CD4-positive, alpha-beta T cell treated with Interleukin-6 at 100 ng/mL for 8 hours (primary cell): Measurements from ENCODE around the gene KIAA0825.
"Not testable (repeated sequence)": the region's sequence is repeated elsewhere in the genome, so short reads cannot be mapped to it uniquely, and the experiment has no call there.

Experiments
- DNase-seq: peaks from one replicate; pipeline ENCODE4 v3.0.0-alpha.2; 2020; ENCODE audit warnings: mixed read lengths, low spot score

KIAA0825 gene

DNA sequence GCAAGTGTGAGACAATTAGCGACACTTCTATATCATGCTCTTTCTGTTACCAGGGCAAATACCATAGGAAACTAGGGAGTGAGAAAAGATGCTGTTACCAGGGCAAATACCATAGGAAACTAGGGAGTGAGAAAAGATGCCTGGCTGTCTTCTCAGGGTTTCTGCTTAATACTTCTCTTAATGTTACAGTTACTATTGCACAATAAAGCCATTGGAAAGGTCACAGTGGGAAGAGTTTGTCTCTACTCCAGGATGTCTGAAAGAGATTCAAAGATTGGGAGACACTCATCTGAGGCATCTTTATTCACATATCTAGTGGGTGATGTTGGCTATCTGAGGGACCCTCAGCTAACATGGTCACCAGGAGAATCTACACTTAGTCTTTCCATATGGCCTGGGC, 445.3 kb downstream of the KIAA0825 start:
- DNase-seq = no peak

DNA sequence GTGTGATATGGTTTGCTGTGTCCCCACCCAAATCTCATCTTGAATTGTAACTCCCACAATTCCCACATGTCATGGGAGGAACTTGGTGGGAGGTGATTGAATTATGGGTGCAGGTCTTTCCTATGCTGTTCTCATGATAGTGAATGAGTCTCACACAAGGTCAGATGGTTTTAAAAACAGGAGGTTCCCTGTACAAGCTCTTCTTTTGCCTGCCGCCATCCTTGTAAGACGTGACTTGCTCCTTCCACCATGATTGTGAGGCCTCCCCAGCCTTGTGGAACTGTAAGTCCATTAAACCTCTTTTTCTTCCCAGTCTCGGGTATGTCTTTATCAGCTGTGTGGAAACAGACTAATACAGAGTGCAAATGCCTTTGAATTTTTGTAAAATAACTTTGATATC, 447.3 kb downstream of the KIAA0825 start:
- not testable (repeated sequence) for DNase-seq

DNA sequence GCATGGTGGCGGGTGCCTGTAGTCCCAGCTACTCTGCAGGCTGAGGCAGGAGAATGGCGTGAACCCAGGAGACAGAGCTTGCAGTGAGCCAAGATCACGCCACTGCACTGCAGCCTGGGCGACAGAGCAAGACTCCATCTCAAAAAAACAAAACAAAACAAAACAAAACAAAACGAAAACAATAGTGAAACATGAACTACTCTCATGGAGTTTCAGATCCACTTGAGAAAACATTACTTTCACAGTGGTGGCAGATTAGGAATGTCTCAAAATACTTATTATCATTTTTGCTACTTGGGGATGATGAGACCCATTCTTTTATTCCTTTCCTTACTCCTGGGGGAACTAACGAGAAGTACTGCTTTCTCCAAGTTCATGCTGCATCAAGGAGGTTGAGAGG, 448.2 kb downstream of the KIAA0825 start:
- not testable (repeated sequence) for DNase-seq

DNA sequence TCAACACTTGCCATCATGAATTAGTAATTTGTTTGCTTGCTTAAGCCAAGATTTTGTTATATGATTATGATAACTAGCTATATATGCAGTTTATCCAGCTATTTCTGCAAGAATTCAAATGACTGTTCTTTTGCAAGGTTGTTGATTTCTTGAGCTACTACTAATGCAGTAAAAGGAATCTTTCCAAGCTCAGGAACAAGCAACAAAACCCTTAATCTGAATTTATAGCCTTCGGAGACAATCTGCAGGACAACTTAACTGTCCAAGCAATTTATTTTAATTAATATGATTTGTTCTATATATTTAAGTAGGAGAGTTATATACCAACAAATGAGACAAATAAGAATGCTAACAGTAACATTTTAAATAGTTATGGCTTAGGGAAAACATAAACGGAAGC, 450.3 kb downstream of the KIAA0825 start:
- no peak for DNase-seq

DNA sequence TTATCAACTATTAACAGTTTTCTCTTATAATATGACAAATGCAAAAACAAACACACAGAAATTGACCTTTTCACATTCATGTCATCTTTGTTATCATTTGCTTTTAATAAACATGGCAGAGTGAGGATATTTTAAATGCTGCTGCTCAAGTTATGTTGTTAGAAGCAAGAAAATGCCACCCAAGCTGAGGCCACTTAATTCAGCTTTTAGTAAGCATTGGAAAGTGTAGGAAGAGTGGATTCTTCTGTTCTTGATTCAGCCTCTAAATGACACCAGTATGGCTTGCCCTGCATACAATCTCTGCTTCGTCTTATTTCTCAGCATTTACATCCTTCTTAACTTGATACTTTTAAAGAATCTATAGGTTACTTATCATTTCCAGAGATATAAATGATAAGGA, 456.6 kb downstream of the KIAA0825 start:
- no peak for DNase-seq

DNA sequence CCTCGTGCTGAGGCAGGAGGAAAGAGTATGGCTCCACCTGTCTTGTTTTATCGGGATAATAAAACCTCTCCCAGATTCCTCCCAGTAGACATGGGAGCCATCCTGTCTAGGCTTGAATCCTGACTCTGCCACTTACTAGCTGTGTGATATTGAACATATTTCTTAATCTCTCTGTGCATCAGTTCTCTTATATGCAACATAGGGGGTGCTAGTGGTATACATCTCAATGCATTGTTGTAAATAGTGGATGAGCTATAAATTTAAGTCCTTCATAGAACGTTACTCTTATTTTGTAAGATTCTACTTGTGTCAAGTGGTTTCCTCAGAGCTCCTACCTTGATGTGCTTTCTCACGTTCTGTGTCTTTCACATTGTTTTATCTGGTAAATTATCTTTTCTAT, 459.3 kb downstream of the KIAA0825 start:
- no peak for DNase-seq

DNA sequence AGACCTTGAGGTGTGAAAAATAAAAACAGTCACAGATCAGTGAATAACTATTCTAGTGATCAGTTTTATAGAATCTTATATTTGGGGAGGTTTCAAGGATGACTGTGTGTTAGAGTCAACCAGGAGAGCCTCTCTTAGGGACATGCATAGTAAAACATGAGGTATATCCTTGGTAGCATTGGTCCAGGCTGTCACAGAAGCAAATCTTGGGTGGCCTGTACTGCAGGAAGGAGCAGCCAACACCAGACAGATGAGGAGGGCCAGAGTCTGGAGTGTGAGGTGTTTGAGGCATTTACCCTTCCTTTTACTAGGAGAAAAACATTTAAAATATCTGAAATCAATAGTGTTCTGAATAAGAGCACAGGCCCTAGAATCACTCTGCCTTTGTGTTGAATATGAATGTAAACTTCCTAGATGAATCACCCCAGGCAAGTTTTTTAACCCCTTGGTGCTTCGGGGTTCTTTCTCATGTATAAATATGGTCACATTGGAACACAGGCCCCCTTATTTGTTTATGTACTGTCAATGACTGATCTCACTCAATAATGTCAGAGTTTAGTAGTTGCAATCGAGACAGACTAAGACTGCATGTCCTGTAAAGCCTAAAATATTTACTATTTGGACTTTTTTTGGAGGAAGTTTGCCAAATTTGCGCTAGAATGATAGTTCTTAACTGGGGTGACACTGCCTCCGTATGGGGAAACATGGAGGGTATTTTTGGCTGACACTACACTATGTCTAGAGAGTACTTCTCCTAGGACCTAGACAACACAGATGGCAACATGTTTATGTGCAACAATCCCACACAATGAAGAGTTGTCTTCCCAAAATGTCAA, 460.5 kb downstream of the KIAA0825 start:
- no peak for DNase-seq

DNA sequence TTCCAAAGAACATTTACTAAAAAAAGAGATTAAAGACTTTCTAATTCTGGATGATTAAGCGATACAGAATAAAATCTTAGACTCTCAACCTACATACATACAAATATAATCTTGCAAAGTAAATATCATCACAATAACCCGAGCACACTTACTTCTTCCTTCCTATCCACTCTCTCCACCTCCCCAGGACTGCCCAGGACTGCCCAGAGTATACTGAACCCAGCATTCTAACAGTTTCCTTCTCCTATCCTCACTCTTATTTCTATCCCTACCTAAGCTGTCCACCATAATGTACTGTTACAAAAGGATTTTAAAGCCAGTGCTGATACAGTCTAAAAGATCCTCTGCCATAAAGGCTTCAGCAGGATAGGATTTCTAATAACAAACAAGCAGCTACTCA, 463.7 kb downstream of the KIAA0825 start:
- DNase-seq = no peak

DNA sequence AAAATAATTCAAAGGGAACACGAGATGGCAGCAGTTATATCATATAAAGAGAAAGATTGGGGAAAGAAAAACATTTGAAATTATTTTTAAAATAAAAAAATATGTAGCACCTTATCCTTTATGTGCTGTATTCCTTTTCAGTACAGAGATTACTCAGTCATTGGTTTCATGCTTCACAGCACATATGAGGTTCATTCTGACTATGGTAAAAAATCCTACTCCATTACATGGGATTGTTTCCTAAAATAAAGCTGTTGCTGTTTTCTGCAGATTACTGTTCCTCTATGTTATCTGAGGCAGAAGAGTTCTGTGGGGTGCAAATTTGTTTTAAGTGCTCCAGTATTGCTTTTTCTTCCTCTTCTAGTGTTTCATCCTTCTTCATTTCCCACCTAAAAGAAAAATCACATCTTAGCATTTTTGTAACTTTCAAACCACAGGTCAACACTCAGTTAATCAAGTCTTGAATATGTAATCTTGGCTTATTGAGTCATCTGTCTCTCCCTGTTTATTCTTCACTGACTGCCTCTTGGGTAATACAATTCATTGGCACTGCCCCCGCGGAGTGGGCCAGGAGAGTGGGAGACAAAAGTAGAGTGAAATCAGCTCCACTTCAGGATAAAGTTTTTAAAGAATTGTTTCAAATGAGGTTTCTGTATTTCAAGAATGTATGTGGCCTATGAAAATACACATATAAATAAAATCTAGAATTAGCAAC, 464.5 kb downstream of the KIAA0825 start:
- no peak for DNase-seq

DNA sequence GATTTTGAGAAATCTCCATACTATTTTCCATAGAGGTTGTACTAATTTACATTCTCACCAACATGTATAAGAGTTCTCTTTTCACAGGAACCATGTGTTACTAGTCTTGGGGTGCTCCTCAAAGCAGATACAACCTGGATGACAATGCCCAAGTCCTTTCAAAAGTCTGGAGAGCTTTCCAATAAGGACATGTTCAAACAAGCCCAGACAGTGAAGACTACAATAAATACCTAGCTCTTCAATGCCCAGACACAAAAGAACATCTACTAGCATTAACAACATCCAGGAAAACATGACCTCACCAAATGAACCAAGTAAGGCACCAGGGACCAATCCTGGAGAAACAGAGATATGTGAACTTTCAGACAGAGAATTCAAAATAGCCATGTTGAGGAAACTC, 474.8 kb downstream of the KIAA0825 start:
- not testable (repeated sequence) for DNase-seq

DNA sequence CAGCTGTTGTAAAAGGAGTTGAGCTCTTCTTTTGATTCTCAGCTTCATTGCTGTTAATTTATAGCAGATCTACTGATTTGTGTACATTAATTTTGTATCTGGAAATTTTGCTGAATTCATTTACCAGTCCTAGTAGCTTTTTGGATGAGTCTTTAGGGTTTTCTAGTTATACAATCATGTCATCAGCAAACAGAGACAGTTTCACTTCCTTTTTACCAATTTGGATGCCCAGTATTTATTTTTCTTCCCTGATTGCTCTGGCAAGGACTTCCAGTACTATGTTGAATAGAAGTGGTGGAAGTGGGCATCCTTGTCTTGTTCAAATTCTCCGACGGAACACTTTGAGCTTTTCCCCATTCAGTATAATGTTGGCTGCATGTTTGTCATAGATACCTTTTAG, 478.1 kb downstream of the KIAA0825 start:
- DNase-seq = no peak

DNA sequence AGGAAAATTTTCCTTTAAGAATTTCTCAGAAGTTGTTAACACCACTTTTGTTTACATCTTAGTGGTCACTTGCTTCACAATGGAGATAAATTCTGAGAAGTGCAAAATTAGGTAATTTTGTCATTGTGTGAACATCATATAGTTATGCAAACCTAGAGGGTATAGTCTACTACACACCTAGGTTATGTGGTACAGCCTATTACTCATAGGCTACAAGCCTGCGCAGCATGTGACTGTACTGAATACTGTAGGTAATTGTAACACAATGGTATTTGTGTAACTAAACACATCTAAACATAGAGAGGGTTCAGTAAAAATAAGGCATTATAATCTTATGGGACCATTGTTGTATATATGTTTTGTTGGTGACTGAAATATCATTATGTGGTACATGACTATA, 488.3 kb downstream of the KIAA0825 start:
- no peak for DNase-seq

DNA sequence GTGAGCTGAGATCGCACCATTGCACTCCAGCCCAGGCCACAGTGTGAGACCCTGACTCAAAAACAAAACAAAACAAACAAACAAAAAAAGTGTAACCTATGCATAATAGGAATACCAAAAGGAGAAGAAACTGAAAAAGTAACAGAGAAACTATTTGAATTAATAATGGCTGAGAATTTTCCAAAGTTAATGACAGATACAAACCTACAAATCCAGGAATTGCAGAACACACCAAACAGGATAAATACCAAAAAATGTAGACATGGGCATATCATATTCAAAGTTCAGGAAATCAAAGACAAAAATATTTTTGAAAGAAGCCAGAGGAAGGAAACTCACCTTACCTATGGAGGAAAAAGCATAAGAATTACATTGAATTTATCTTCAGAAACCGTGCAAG, 493.3 kb downstream of the KIAA0825 start:
- DNase-seq = no peak

DNA sequence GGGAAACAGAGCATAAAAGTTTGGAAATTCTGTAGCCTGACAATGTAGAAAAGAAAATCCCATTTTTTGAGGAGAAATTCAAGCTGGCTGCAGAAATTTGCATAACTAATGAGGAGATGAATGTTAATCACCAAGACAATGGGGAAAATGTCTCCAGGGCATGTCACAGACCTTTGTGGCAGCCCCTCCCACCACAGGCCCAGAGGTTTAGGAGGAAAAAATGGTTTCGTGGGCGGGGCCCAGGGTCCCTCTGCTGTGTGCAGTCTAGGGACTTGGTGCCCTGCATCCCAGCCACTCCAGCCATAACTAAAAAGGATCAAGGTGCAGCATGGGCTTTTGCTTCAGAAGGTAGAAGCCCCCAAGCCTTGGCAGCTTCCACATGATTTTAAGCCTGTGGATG, 502.1 kb downstream of the KIAA0825 start:
- not testable (repeated sequence) for DNase-seq

DNA sequence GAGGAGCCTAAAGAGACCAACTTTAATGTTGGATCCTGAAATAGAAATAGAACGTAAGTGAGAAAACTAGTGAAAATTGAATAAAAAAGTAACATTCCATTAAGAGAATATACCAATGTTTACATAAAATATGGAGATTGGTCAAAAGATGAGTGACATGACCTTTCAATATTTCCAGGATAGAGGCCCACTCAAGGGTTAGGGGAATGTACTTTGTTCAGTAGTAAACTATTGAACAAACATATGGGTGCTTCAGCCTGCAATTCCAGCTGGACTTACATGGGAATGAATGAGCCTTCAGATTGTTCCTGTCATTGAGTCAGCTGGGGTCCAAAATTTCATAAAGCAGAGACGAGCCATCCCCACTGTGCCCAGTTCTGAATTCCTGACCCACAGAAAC, 505.3 kb downstream of the KIAA0825 start:
- DNase-seq = no peak

DNA sequence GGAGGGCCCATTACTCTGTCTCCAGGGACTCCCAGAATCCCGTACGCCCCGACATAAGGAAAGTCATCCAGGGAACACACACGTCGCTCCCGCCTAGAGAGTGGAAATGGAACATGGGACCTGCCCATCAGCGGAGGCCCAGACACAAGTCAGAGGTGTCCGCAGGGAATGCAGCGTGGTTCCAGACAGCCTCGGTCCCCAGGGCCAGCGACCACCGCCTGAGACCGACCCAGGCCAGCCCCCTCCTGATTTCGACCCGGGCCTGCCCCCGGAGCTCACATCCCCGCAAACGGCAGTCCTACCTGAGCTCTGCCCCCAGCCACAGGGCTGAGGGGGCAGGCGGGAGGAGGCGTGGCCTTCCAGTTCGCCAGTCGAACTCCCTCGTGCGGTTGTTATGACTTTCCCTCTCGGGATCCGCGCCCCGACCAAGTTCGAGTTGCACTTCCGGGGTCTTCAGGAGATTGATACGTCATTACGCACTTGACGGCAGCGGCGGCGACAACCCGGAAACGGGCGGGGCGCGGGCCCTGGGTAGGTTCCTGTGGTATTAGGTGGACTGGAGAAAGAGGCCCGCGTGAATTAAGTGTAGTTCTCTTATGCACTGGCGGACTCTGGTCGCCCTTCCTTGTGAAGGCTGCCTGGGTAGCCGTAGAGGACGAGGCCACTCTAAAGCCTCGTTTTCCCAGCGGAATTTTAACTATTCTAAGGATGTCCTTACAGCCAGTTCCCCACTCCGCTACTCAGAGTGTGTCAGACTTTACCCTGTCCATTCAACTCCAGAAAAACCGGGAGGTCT, 507.0 kb downstream of the KIAA0825 start:
- peak; percentile 90 for DNase-seq

DNA sequence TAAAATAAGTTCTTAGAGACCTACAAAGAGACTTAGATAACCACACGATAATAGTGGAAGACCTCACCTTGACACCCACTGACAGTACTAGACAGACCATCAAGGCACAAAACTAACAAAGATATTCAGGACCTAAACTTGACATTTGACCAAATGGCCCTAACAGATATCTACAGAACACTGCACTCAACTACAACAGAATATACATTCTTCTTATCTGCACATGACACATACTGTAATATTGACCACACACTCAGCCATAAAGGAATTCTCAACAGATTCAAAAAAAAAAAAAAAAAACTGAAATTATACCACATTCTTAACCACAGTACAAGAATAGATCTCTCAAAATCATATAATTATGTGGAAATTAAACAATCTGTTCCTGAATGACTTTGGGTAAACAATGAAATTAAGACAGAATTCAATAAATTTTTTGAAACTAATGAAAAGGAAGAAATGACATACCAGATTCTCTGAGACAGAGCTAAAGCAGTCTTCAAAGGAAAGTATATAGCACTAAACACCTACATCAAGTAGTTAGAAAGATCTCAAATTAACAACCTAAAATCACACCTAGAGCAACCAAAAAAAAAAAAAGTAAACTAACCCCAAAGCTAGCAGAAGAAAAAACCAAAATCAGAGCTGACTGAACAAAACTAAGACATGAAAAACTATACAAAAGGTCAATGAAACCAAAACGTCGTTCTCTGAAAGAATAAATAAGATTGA, 514.7 kb downstream of the KIAA0825 start:
- DNase-seq = no peak
